AG10803 (cell line): ENCODE results near the gene NCBP2.

Experiments
- DNase-seq: peaks from one replicate; pipeline ENCODE4 v3.0.0; 2010; ENCODE audit warnings: low read depth
- H3K4me3 ChIP-seq: 2 replicates; pipeline ENCODE4 v1.5.1; 2011; ENCODE audit warnings: mild to moderate bottlenecking, low read length, control low read depth
- CTCF ChIP-seq: conservative IDR thresholded peaks from 2 replicates; pipeline ENCODE4 v1.5.1; 2011; ENCODE audit warnings: mild to moderate bottlenecking, low read length, control low read depth, inconsistent platforms

The NCBP2 gene

GRCh38 chr3:196974661-196975060 lies 32.3 kb upstream of the NCBP2 start:
- TF ChIP-seq CTCF: no peak
- no peak for DNase-seq
- H3K4me3 ChIP-seq: no peak overlapping the region

GRCh38 chr3:196971094-196971698 lies 28.9 kb upstream of the NCBP2 start:
- DNase-seq: no peak
- no peak overlapping the region for H3K4me3 ChIP-seq
- no peak for TF ChIP-seq CTCF

- no peak for TF ChIP-seq CTCF
- H3K4me3 ChIP-seq: no peak overlapping the region
- DNase-seq: no peak
These were observed 28.3 kb upstream of the NCBP2 start for GRCh38 chr3:196970547-196971093.

DNA sequence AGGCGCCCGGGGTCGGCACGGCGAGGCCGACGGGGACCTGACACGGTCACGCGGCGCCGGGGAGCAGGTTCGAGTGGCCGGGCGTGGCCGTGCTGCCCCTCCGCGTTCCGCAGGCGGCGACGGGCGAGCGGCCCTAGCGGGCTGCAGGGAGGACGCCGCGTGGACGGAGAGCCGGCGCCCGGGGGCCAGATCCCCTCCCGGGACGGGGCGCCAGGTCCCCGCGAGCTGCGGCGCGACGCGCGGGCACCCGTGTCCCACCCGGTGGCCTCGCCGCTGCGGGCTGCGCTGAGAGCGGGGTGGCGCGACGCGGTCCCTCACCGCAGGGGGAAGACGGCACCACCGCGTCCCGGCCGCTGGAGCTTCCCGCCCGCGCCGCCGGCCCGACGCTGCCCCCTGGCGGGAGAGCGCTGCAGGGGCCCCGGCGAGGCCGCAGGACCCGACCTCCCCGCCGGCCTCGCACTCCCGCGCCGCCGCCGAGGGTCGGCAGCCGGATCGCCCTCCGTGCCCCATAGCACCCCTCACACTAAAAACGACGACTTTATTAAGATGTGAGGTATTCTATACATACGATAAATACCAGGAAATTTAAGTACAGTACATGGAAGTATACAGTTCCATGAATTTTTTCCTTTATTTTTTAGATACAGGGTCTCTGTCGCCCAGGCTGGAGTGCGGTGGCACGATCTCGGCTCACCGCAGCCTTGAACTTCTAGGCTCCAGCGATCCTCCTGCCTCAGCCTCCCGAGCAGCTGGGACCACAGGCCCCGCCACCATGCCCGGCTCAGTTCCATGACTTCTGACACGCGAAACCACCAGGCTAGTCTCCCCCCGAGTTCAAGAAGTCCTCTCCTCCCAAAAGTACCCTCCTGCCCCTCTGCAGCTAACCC lies 27.6 kb upstream of the NCBP2 start:
- peak overlapping the region; percentile 61 for H3K4me3 ChIP-seq
- DNase-seq: peak; percentile 37
- peak; percentile 37 for TF ChIP-seq CTCF

- DNase-seq: peak; percentile 11
These were observed 26.9 kb upstream of the NCBP2 start for GRCh38 chr3:196969134-196969659.

More at GRCh38 chr3:196969134-196969659, 26.9 kb upstream of the NCBP2 start:
- no peak for TF ChIP-seq CTCF
- H3K4me3 ChIP-seq: peak overlapping the region; percentile 61
